Measurements from ENCODE around the gene PDZD7. TPM values are rescaled to one million over a fixed set of nuclear protein-coding genes. Genes with fewer than 3 reads are reported as not detected.

PDZD7 gene
- polyA plus RNA-seq, 1 experiment: 0.86 TPM

GRCh38 chr10:101027106-101027720 lies 3.7 kb downstream of the PDZD7 start:
- ChIA-PET POLR2A (no interaction called here), CTCF (interaction anchor here (0.6 to 15.1 kb wide), 7 partner anchors 11 to 36 kb away, joined by 3 to 194 read pairs (median 4); partner anchors contain the start of gene LZTS2)
- no peak overlapping the region for H3K4me3 ChIP-seq (ENCODE audit: low read depth, low read length)
- no peak for DNase-seq (ENCODE audit: low read depth)
- H3K27me3 ChIP-seq (ENCODE audit: control insufficient read depth, insufficient read depth, low read length): 0 out of 2 replicates have a peak, but pooled peaks cover 2% of the 10 kb centered on the region
- H3K36me3 ChIP-seq (ENCODE audit: control insufficient read depth, insufficient read depth, low read length): no peaks in the 10 kb centered on the region
- TF ChIP-seq, protein P1, sequence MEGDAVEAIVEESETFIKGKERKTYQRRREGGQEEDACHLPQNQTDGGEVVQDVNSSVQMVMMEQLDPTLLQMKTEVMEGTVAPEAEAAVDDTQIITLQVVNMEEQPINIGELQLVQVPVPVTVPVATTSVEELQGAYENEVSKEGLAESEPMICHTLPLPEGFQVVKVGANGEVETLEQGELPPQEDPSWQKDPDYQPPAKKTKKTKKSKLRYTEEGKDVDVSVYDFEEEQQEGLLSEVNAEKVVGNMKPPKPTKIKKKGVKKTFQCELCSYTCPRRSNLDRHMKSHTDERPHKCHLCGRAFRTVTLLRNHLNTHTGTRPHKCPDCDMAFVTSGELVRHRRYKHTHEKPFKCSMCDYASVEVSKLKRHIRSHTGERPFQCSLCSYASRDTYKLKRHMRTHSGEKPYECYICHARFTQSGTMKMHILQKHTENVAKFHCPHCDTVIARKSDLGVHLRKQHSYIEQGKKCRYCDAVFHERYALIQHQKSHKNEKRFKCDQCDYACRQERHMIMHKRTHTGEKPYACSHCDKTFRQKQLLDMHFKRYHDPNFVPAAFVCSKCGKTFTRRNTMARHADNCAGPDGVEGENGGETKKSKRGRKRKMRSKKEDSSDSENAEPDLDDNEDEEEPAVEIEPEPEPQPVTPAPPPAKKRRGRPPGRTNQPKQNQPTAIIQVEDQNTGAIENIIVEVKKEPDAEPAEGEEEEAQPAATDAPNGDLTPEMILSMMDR (IDR thresholded peaks at IDR 0.05; ENCODE audit: insufficient read depth, low read depth, low read length): no peak

- DNase-seq (ENCODE audit: low read depth): no peak
- POLR2A ChIA-PET: interaction anchor here (0.7 kb wide), 1 partner anchor 57 kb away, joined by 30 read pairs; no protein-coding TSS in a partner anchor
- Histone ChIP-seq H3K36me3 (ENCODE audit: control insufficient read depth, insufficient read depth, low read length) (no peaks in the 10 kb centered on the region), H3K27me3 (ENCODE audit: control insufficient read depth, insufficient read depth, low read length) (no peaks in the 10 kb centered on the region; the same call in 1 of the 2 replicates), H3K4me3 (ENCODE audit: low read depth, low read length) (no peak overlapping the region)
- CTCF ChIA-PET: interaction anchor here (15.1 kb wide), 1 partner anchor 7 kb away, joined by 194 read pairs; no protein-coding TSS in a partner anchor
- TF ChIP-seq, protein P1 (IDR thresholded peaks at IDR 0.05; ENCODE audit: insufficient read depth, low read depth, low read length): no peak
These were observed 7.8 kb downstream of the PDZD7 start for GRCh38 chr10:101022967-101023705.

- DNase-seq (ENCODE audit: low read depth): no peak
- ChIA-PET POLR2A (no interaction called here), CTCF (no interaction called here)
- Histone ChIP-seq H3K36me3 (ENCODE audit: control insufficient read depth, insufficient read depth, low read length) (no peaks in the 10 kb centered on the region), H3K4me3 (ENCODE audit: low read depth, low read length) (no peak overlapping the region), H3K27me3 (ENCODE audit: control insufficient read depth, insufficient read depth, low read length) (no peaks in the 10 kb centered on the region; the same call in 1 of the 2 replicates)
- TF ChIP-seq, protein P1 (IDR thresholded peaks at IDR 0.05; ENCODE audit: insufficient read depth, low read depth, low read length): no peak
These were observed 9.2 kb downstream of the PDZD7 start for GRCh38 chr10:101021692-101022251.

DNA sequence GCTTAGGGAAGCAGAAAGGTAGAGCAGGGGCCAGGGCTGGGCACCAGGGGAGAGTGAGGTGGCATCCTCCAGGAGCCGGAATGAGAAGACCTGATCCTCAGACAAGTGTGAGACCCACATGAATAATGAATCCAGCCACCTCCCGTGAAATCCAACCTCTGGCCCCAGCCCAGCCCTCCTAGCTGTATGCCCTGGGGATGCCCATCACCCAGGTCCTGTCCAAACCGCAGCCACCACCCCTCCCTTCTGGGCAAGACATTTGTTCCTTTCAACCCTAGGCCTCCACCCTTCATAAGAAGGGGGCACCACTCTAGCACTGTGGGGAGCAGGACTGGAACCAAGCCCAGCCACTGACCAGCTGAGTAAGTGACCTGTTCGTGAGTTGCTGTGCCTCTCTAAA lies 9.7 kb downstream of the PDZD7 start:
- no peaks in the 10 kb centered on the region for H3K36me3 ChIP-seq (ENCODE audit: control insufficient read depth, insufficient read depth, low read length)
- ChIA-PET CTCF (no interaction called here), POLR2A (no interaction called here)
- TF ChIP-seq, protein P1 (IDR thresholded peaks at IDR 0.05; ENCODE audit: insufficient read depth, low read depth, low read length): no peak
- no peak overlapping the region for H3K4me3 ChIP-seq (ENCODE audit: low read depth, low read length)
- H3K27me3 ChIP-seq (ENCODE audit: control insufficient read depth, insufficient read depth, low read length): no peaks in the 10 kb centered on the region; the same call in 1 of the 2 replicates
- DNase-seq (ENCODE audit: low read depth): no peak

Measured in BJ (cell line).